NT2/D1 (cell line): Measurements from ENCODE around the gene AK6.

Experiments
- YY1 ChIP-seq: IDR thresholded peaks from 2 replicates; pipeline ENCODE4 v1.6.1; 2011; ENCODE audit not compliant: insufficient read length, insufficient read depth
- ZNF274 ChIP-seq: IDR thresholded peaks from 2 replicates; pipeline ENCODE4 v1.6.1; 2011; ENCODE audit warnings: mild to moderate bottlenecking, low read depth, low read length

- no peak for TF ChIP-seq YY1
- TF ChIP-seq ZNF274 = no peak
Observed at GRCh38 chr5:69335341-69335935, 33.9 kb downstream of the AK6 start.
